HG03097 (cell line): Measurements from ENCODE around the gene LEFTY1.
"Not testable (repeated sequence)": the region's sequence is repeated elsewhere in the genome, so short reads cannot be mapped to it uniquely, and the experiment has no call there.

Source experiments
- ATAC-seq: cut with Tn5 transposase; IDR thresholded peaks from one replicate; pipeline ENCODE4 v1.9.1; 2021; ENCODE audit not compliant: unreplicated experiment, low FRiP score

Gene LEFTY1, protein sequence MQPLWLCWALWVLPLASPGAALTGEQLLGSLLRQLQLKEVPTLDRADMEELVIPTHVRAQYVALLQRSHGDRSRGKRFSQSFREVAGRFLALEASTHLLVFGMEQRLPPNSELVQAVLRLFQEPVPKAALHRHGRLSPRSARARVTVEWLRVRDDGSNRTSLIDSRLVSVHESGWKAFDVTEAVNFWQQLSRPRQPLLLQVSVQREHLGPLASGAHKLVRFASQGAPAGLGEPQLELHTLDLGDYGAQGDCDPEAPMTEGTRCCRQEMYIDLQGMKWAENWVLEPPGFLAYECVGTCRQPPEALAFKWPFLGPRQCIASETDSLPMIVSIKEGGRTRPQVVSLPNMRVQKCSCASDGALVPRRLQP

DNA sequence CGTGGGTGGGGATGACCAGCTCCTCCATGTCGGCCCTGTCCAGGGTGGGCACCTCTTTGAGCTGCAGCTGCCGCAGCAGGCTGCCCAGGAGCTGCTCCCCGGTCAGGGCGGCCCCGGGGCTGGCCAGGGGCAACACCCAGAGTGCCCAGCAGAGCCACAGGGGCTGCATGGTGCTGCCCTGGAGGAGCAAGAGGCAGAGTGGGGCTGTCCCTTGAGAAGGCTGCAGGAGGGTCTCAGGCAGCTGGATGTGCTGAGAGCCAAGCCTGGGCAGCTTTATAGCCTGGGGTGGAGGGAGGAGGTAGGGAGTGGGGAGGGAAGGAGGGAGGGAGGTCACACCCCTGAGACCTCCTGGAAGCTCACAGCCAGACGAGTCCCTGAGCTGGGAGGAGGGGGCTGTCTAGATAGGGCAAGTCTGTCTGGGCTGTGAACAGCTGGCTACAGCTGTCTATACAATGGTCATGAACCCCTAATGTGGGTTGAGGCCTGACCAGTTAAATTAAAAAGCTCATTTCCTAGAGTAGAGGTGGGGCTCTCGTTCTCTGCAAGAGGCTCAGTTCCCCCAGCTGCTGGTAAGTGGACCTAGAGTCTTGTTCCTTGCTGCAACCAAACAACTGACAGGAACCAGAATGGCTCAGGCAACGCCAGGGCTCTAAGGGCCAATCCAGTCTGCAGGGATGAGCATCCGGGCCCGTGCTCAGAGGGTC is at the start of gene LEFTY1:
Gene LEFTY1, minus strand, starts transcription at position 249 of the 704 bp plus-strand sequence. Its CDS starts 80 bp downstream, at position 169.
- ATAC-seq: no peak

GRCh38 chr1:225937048-225937968 is 48.4 kb upstream of the LEFTY1 start:
- ATAC-seq: no peak

DNA sequence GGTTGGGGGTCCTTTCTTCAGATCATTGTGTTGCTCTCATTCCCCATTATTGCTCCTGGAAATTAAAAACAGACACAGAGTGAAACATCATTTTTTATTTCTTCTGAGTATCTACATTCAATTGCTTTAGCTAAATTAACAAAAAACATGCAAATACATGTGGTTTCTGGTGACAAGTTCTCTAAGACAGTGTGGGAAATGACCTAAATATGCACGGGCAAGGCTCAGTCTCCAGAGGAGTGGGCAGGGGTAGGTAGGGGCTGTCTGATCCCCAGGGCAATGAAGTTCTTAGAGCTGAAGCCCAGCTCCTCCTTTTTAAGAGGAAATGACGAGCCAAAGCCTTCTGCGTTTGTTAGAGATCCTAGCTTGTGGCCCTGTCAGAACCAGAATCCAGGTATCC is 47.6 kb upstream of the LEFTY1 start:
- no peak for ATAC-seq

DNA sequence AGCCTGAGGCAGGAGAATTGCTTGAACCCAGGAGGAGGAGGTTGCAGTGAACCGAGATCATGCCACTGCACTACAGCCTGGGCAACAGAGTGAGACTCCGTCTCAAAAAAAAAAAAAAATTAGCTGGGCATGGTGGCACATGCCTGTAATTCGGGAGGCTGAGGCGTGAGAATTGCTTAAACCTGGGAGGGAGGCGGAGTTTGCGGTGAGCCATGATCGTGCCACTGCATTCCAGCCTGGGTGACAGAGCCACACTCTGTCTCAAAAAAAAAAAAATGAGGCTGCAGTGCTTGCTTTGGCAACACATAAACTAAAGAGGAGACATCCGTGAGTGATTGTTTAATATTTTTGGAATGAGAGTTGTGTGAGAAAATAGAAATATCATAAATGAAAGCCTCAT is 47.1 kb upstream of the LEFTY1 start:
- ATAC-seq: not testable (repeated sequence)

DNA sequence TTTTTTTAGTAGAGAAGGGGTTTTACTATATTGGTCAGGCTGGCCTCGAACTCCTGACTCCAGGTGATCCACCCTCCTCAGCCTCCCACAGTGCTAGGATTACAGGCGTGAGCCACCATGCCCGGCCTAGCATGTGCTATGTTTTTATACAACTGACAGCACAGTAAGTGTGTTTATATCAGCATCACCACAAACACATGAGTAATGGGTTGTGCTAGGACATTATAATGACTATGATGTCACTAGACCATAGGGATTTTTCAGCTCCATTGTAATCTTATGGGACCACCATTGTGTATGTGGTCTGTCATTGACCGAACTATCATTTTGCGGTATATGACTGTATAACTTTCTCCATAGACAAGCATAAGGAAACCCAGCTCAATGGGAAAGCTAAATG is 45.8 kb upstream of the LEFTY1 start:
- no peak for ATAC-seq

DNA sequence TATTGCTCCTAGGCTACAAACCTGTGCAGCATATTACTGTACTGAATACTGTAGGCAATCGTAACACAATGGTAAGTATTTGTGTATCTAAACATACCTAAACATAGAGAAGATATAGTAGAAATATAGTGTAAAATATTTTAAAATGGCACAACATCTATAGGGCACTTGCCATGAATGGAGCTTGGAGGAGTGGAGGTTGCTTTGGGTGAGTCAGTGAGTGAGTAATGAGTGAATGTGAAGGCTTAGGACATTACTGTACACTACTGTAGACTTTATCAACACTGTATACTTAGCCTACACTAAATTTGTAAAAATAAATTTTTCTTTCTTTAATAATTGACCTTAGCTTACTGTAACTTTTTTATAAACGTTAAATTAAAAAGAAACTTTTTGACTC is 44.1 kb upstream of the LEFTY1 start:
- ATAC-seq: no peak

DNA sequence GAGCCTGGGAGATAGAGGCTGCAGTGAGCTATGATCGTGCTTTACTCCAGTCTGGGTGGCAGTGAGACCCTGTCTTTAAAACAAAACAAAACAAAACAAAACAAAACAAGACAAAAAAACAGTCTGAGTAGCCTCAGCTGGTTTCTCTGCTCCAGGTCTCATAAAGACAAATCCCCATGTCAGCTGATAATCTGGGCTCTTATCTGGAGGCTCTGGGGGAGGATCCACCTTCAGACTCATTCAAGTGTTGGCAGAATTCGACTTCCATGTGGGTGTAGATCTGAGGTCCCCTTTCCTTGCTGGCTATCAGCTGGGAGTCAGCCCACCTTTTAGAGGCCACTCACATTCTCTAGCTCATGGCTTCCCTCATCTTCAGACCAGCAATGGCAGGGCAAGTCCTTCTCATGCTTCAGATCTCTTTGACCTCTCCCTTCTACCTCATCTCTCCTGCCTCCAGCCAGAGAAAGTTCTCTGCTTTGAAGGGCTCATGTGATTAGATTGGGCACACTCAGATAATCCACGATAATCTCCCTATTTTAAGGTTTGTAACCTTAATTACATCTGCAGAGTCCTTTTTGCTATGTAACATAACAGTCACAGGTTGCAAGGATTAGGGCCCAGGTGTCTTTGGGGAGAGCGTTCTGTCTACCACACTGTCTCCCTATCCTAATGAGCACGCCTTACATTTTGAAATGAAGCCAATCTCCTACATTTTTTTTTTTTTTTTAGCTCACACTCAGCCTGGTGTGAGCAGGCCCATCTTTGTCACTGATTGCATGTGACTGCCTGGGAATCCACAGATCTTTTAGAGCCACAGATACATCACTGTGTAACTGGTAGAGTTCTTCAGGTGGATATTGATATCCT is 42.6 kb upstream of the LEFTY1 start:
- no peak for ATAC-seq

DNA sequence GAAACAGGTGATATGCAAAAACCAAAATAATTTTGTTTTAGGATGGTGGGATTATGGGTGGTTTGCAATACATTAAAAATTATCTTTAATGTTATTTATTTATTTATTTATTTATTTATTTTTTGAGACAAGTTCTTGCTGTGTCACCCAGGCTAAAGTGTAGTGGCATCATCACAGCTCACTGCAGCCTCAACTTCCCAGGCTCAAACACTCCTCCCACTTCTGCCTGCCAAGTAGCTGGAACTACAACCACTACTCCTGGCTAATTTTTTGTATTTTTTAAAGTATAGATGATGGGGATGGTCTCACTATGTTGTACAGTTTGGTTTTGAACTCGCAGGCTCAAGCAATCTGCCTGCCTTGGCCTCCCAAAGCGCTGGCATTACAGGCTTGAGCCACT is 41.6 kb upstream of the LEFTY1 start:
- ATAC-seq: no peak

GRCh38 chr1:225929462-225929861 is 40.5 kb upstream of the LEFTY1 start:
- ATAC-seq: not testable (repeated sequence)

DNA sequence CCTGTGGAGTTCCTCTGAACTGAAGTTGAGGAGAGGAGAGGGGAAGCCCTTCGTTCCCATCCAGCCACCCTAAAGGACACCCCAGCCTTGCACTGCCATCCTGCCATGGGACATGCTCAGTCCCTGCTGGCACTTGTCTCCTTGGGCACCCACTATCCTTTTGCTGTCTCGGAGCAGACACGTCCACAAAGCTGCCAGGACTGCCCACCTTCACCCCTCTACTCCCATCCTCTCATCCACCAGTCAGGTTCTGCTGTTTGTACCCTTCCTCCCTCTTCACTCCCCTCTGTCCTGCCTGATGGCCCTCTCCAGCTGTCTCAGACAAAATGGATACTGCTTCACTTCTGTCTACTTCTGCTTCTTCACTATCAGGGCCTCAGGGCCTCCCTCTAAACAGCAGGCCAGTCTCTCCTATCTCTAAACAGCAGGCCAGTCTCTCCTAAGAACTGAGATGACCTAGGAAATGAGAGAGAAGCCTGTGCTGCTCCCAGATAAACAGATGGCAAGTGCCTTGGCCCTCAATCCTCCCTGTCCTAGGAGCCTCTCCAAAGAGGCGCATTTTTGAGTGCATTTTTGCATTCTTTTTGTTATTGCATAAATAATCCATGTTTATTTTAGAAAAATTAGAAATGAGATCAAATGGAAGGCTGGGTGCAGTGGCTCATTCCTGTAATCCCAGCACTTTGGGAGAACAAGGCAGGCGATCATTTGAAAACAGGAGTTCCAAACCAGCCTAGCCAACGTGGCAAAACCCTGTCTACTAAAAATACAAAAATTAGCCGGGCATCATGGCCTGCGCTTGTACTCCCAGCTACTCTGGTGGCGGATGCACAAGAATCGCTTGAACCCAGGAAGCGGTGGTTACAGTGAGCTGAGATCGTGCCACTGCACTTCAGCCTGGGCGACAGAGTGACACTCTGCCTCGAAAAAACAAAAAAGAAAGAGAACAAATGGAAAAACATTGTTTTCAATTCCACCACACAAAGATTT is 39.5 kb upstream of the LEFTY1 start:
- no peak for ATAC-seq

GRCh38 chr1:225926551-225927113 is 37.7 kb upstream of the LEFTY1 start:
- ATAC-seq: no peak

DNA sequence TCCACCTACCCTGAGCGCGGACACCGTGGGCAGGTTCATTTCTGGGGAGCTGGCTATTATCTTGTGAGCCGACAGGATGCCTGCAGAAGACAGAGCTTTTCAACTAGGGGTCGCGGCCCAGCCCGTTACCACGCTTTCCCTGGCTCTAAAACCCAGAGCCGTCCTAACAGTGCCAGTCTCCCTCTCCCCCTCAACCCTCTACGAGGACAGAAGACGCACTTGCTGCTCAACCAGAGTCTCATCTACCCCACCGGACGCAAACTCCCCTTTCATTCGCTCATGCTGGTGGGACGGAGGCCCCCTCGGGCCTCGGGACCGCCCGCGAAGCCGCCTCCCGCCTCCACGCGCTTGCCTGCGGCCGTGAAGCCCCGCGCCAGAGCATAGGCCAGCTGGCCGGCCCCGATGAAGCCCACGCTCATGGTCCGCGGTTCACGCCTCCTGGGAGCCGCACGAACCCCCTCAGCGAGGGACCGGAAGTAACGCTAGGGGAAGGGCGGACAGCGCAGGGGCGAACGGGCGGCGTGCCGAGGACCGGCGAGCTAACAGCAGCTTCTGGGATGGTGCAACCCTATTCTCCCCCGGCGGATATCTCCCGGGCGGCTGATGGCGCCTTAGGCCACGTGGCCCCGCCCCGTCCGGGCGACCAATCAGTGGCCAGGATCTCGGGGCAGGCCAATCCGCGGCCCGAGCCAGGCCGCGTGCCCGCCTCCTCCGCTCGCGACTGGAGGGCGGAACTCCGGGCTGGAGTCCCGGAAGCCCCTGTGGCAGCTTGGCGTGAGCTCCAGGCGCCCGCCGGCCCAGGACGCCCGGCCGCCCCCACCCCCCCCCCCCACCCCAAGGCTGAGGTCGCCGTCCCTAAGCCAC is 35.0 kb upstream of the LEFTY1 start, which contains the start of gene PYCR2:
Gene PYCR2, minus strand, starts transcription at position 559 of the 864 bp plus-strand sequence. Its CDS starts 140 bp downstream, at position 419.
- peak; percentile 97 for ATAC-seq

DNA sequence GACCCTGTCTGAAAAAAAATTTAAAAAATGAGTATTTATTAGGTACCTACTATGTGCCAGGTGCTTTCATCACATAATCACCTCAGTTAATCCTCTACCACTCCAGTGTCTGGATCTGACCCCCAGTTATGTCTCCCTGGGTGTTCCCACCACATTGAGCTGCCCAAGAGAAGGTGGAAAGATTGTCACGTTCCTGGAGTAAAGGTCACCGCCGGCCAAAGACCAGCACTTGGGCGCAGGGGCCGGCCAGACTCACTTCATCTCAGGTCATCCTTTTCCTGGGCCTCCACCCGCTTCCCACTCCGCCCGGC is 34.4 kb upstream of the LEFTY1 start:
- peak; percentile 0 for ATAC-seq

- no peak for ATAC-seq
Measured at GRCh38 chr1:225921734-225922709, 33.1 kb upstream of the LEFTY1 start.

DNA sequence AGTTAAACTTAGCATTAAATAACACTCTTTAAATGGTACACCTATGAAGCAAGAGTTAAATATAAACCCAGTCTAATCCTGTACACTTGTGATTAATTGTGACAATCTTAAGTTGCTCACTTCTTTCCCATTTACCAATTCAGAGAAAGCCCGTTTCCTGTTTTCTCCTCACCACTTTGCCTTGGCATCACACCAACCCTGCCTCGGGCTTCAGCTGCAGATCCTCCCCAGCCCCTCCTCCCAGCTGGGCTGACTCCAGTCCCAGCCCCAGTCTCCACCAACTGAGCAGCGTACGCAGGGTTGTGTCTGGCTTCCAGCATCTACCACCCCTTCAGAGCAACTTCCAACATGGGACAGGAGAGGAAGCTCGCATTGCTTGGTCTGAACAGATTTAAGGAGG is 31.0 kb upstream of the LEFTY1 start:
- no peak for ATAC-seq

DNA sequence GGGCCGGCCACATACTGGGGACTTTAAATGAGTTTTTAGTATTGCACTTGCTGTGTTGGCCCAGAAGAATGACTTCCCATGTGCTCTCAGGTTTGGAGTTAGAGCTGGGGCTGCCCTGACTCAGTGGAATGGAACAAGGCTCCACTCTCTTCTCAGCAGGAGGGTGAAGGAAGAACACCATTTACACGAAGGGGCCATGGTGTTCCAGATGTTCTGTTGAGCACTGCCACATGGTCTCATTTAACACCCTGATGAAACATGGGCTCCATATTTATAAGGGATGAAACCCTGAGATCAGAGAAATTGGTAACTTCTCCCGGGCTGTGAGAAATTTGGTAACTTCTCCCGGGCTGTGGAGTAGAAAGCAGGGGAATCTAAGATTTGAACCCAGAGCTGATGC is 29.3 kb upstream of the LEFTY1 start:
- ATAC-seq: no peak

GRCh38 chr1:225917536-225917935 is 28.6 kb upstream of the LEFTY1 start:
- no peak for ATAC-seq
